ENCODE measurements around the gene TTYH3. TPM values are rescaled to one million over a fixed set of nuclear protein-coding genes. Genes with fewer than 3 reads are reported as not detected.

TTYH3 gene
- total and polyA plus RNA-seq, 9 of the 15 experiments (the other 6 are each of a cell fraction or from before 2014, with no cell fraction given): 0.01 to 5.5 (median 1.1) TPM

GRCh38 chr7:2631946-2632732 is at the start of gene TTYH3 (continued):
- TF ChIP-seq RBFOX2 (IDR thresholded peaks at IDR 0.05; ENCODE audit: low read depth, low read length) (0 out of 2 replicates have a peak, but pooled peaks have one; percentile 3), E2F3 (CRISPR knock-in tag; IDR thresholded peaks at IDR 0.05) (no peak), KDM5B (IDR thresholded peaks at IDR 0.05; ENCODE audit: insufficient replicate concordance, low read depth, low read length) (peak; percentile 32), NRF1 (conservative IDR thresholded peaks at IDR 0.05 in 1 of 2, IDR thresholded peaks at IDR 0.05 in 1 of 2) (peak; percentile 21 to 41; a peak in 2 of 4 replicates), BMI1 (IDR thresholded peaks at IDR 0.05; ENCODE audit: low read length) (no peak), NFE2L1 (tag; IDR thresholded peaks at IDR 0.05; ENCODE audit: borderline replicate concordance, low read depth) (no peak), PREB (CRISPR knock-in tag; IDR thresholded peaks at IDR 0.05) (no peak), SRSF9 (IDR thresholded peaks at IDR 0.05; ENCODE audit: borderline replicate concordance, low read depth, low read length) (no peak), NCOA6 (IDR thresholded peaks at IDR 0.05) (no peak), RERE (CRISPR knock-in tag; IDR thresholded peaks at IDR 0.05; ENCODE audit: borderline replicate concordance) (no peak), MCM7 (IDR thresholded peaks at IDR 0.05) (no peak), MEIS2 (IDR thresholded peaks at IDR 0.05; ENCODE audit: partially characterized antibody) (no peak), ARID1B (IDR thresholded peaks at IDR 0.05) (no peak), YBX1 (IDR thresholded peaks at IDR 0.05) (no peak), U2AF1 (optimal IDR thresholded peaks at IDR 0.05; ENCODE audit: low read depth, low read length) (no peak), USF2 (CRISPR knock-in tag; IDR thresholded peaks at IDR 0.05) (no peak), RB1 (IDR thresholded peaks at IDR 0.05; ENCODE audit: low read depth) (peak; percentile 51; the same call in 1 of the 2 replicates)
